ENCODE data around the gene SELENBP1.

The SELENBP1 gene

GRCh38 chr1:151406176-151406575 lies 33.7 kb upstream of the SELENBP1 start:
- H3K4me3 ChIP-seq (ENCODE audit: low read depth, low read length): no peak overlapping the region
- TF ChIP-seq CTCF (IDR thresholded peaks at IDR 0.05; ENCODE audit: low read depth, low read length, missing control alignments): no peak
- no peak for DNase-seq (ENCODE audit: low read depth)

- DNase-seq (ENCODE audit: low read depth): no peak
- no peak overlapping the region for H3K4me3 ChIP-seq (ENCODE audit: low read depth, low read length)
- TF ChIP-seq CTCF (IDR thresholded peaks at IDR 0.05; ENCODE audit: low read depth, low read length, missing control alignments): no peak
These were observed 32.9 kb upstream of the SELENBP1 start for GRCh38 chr1:151405187-151405951.

- no peak overlapping the region for H3K4me3 ChIP-seq (ENCODE audit: low read depth, low read length)
- no peak for TF ChIP-seq CTCF (IDR thresholded peaks at IDR 0.05; ENCODE audit: low read depth, low read length, missing control alignments)
- no peak for DNase-seq (ENCODE audit: low read depth)
These were observed 31.1 kb upstream of the SELENBP1 start for GRCh38 chr1:151403612-151404011.

- no peak for TF ChIP-seq CTCF (IDR thresholded peaks at IDR 0.05; ENCODE audit: low read depth, low read length, missing control alignments)
- DNase-seq (ENCODE audit: low read depth): no peak
These were observed 30.3 kb upstream of the SELENBP1 start for GRCh38 chr1:151402764-151403163.

GRCh38 chr1:151401860-151402259 lies 29.4 kb upstream of the SELENBP1 start:
- DNase-seq (ENCODE audit: low read depth): no peak
- no peak for TF ChIP-seq CTCF (IDR thresholded peaks at IDR 0.05; ENCODE audit: low read depth, low read length, missing control alignments)
- no peak overlapping the region for H3K4me3 ChIP-seq (ENCODE audit: low read depth, low read length)

More at GRCh38 chr1:151402764-151403163, 30.3 kb upstream of the SELENBP1 start:
- no peak overlapping the region for H3K4me3 ChIP-seq (ENCODE audit: low read depth, low read length)

GRCh38 chr1:151401125-151401788 lies 28.8 kb upstream of the SELENBP1 start:
- DNase-seq (ENCODE audit: low read depth): no peak
- no peak overlapping the region for H3K4me3 ChIP-seq (ENCODE audit: low read depth, low read length)
- no peak for TF ChIP-seq CTCF (IDR thresholded peaks at IDR 0.05; ENCODE audit: low read depth, low read length, missing control alignments)
